H1 (cell line): ENCODE results near the gene IFNL3. TPM values are rescaled to one million over a fixed set of nuclear protein-coding genes. Genes with fewer than 3 reads are reported as not detected.
A peak's percentile ranks its signal among the peaks of the same experiment; 100 is the strongest.

Source experiments
- CTCF ChIA-PET: fragments of 300-600 bp; sonication (Branson Sonifier 250); formaldehyde crosslinking; loops from one replicate; lab custom pipeline; 2021; ENCODE audit not compliant: partially characterized antibody; lab: Charles Lee
- POLR2A ChIA-PET: fragments of 300-600 bp; sonication (Branson Sonifier 250); formaldehyde crosslinking; loops from one replicate; lab custom pipeline; 2021; ENCODE audit warnings: inconsistent platforms; ENCODE audit not compliant: partially characterized antibody; lab: Charles Lee
- DNase-seq, 2 experiments: peaks; one replicate each; pipeline versions ENCODE4 v3.0.0 to v3.0.0-alpha.2; 2010 to 2022; ENCODE audit warnings: low spot score in 2 of 2, low read depth in 1 of 2, mixed read lengths in 1 of 2
- FAIRE-seq: peaks from 2 replicates; lab custom pipeline; 2011; peaks lifted over from hg19 to GRCh38; lab: Jason Lieb, UNC
- H2AFZ ChIP-seq: 2 replicates; pipeline ENCODE4 v1.8.1; 2012; ENCODE audit warnings: low read length, inconsistent platforms
- H2AK5ac ChIP-seq: 2 replicates; pipeline ENCODE4 v1.6.1; 2013; ENCODE audit warnings: low read depth, low read length
- H2BK120ac ChIP-seq: replicated peaks from 2 replicates; pipeline ENCODE3; 2013; ENCODE audit warnings: low read depth, low read length, inconsistent platforms
- H2BK12ac ChIP-seq: 2 replicates; pipeline ENCODE4 v1.6.1; 2013; ENCODE audit warnings: low read depth, low read length
- H2BK15ac ChIP-seq: 2 replicates; pipeline ENCODE4 v1.6.1; 2013; ENCODE audit warnings: low read length
- H2BK20ac ChIP-seq: 2 replicates; pipeline ENCODE4 v1.6.1; 2013; ENCODE audit warnings: low read length
- H2BK5ac ChIP-seq: 2 replicates; pipeline ENCODE4 v1.6.1; 2013; ENCODE audit warnings: low read depth, low read length
- H3K14ac ChIP-seq: 2 replicates; pipeline ENCODE4 v1.6.1; 2013; ENCODE audit warnings: inconsistent platforms; ENCODE audit not compliant: insufficient read length
- H3K18ac ChIP-seq: 2 replicates; pipeline ENCODE4 v1.6.1; 2013; ENCODE audit warnings: low read length; ENCODE audit errors: extremely low read depth
- H3K23ac ChIP-seq: 2 replicates; pipeline ENCODE4 v1.6.1; 2013; ENCODE audit warnings: inconsistent platforms; ENCODE audit not compliant: insufficient read length
- H3K23me2 ChIP-seq: 2 replicates; pipeline ENCODE4 v1.6.1; 2013; ENCODE audit warnings: low read depth, low read length
- H3K27ac ChIP-seq: 2 replicates; pipeline ENCODE4 v1.6.1; 2011; ENCODE audit warnings: low read depth, low read length, inconsistent platforms
- H3K27me3 ChIP-seq, 4 experiments: replicated peaks in 1 of 4; 1 replicate in 1 of 4; 2 replicates in 3 of 4; pipeline versions ENCODE4 v1.6.1 to v1.8.1; 2011 to 2013; ENCODE audit warnings: low read length in 3 of 4, mild to moderate bottlenecking in 3 of 4, inconsistent platforms in 2 of 4, mixed read lengths in 2 of 4, moderate library complexity in 1 of 4; ENCODE audit not compliant: control insufficient read depth in 3 of 4, insufficient read depth in 3 of 4; ENCODE audit errors: extremely low read depth in 1 of 4
- H3K36me3 ChIP-seq, 4 experiments: 2 replicates each; pipeline versions ENCODE4 v1.6.1 to v1.8.1; 2011 to 2013; ENCODE audit warnings: mild to moderate bottlenecking in 4 of 4, low read length in 3 of 4, moderate library complexity in 2 of 4, control low read depth in 1 of 4, inconsistent platforms in 1 of 4; ENCODE audit not compliant: insufficient read depth in 4 of 4, control insufficient read depth in 2 of 4
- H3K4ac ChIP-seq: replicated peaks from 2 replicates; pipeline ENCODE3; 2013; ENCODE audit warnings: low read length, low read depth, mixed read lengths, inconsistent platforms; ENCODE audit not compliant: insufficient read length
- H3K4me1 ChIP-seq, 4 experiments: replicated peaks in 1 of 4; 1 replicate in 1 of 4; 2 replicates in 3 of 4; pipeline versions ENCODE4 v1.6.1 to v1.8.1; 2011 to 2013; ENCODE audit warnings: low read length in 3 of 4, inconsistent platforms in 2 of 4, mixed read lengths in 1 of 4; ENCODE audit not compliant: insufficient read depth in 4 of 4, control insufficient read depth in 3 of 4
- H3K4me2 ChIP-seq, 2 experiments: 2 replicates each; pipeline versions ENCODE4 v1.6.1 to v1.8.1; 2011 to 2013; ENCODE audit warnings: low read depth in 2 of 2, low read length in 2 of 2, control low read depth in 1 of 2, inconsistent platforms in 1 of 2, mild to moderate bottlenecking in 1 of 2; ENCODE audit not compliant: insufficient read depth in 1 of 2
- H3K4me3 ChIP-seq, 4 experiments: fragments of 200-600, 300-600 bp in 1 of 4; sonication (generic), shearing (Covaris generic), sonication (Bioruptor Twin) in 1 of 4; 2 replicates each; pipeline versions ENCODE4 v1.5.1 to v1.8.1; 2011 to 2016; ENCODE audit warnings: low read length in 4 of 4, low read depth in 3 of 4, control low read depth in 2 of 4, inconsistent platforms in 2 of 4, mild to moderate bottlenecking in 2 of 4, mixed read lengths in 1 of 4, moderate library complexity in 1 of 4; ENCODE audit not compliant: insufficient read depth in 2 of 4; ENCODE audit errors: extremely low read depth in 1 of 4
- H3K56ac ChIP-seq: replicated peaks from 2 replicates; pipeline ENCODE3; 2013; ENCODE audit warnings: low read depth, mild to moderate bottlenecking, mixed read lengths, low read length, inconsistent platforms; ENCODE audit not compliant: insufficient read length
- H3K79me1 ChIP-seq: 2 replicates; pipeline ENCODE4 v1.6.1; 2013; ENCODE audit warnings: low read depth, low read length, control low read depth
- H3K79me2 ChIP-seq, 2 experiments: 2 replicates each; pipeline versions ENCODE4 v1.6.1 to v1.8.1; 2012 to 2013; ENCODE audit warnings: low read length in 2 of 2, mild to moderate bottlenecking in 2 of 2, inconsistent platforms in 1 of 2; ENCODE audit not compliant: insufficient read depth in 2 of 2, control insufficient read depth in 1 of 2
- H3K9ac ChIP-seq, 4 experiments: replicated peaks in 1 of 4; 1 replicate in 1 of 4; 2 replicates in 3 of 4; pipeline versions ENCODE4 v1.6.1 to v1.8.1; 2011 to 2013; ENCODE audit warnings: low read depth in 3 of 4, low read length in 3 of 4, control low read depth in 2 of 4, mild to moderate bottlenecking in 2 of 4, moderate library complexity in 2 of 4, inconsistent platforms in 1 of 4; ENCODE audit errors: extremely low read depth in 1 of 4
- H3K9me3 ChIP-seq, 2 experiments: 2 replicates each; pipeline versions ENCODE4 v1.6.1 to v1.8.1; 2012 to 2013; ENCODE audit warnings: mild to moderate bottlenecking in 2 of 2, moderate library complexity in 2 of 2, control low read depth in 1 of 2, inconsistent platforms in 1 of 2, low read depth in 1 of 2, low read length in 1 of 2, mixed read lengths in 1 of 2; ENCODE audit not compliant: insufficient read depth in 2 of 2
- H4K20me1 ChIP-seq, 2 experiments: replicated peaks in 1 of 2; 2 replicates each; pipeline versions ENCODE3 to v1.8.1; 2011 to 2013; ENCODE audit warnings: inconsistent platforms in 2 of 2, low read length in 2 of 2, mild to moderate bottlenecking in 1 of 2; ENCODE audit not compliant: insufficient read depth in 2 of 2, control insufficient read depth in 1 of 2
- H4K5ac ChIP-seq: 2 replicates; pipeline ENCODE4 v1.6.1; 2013; ENCODE audit warnings: low read length, low read depth, mixed read lengths, inconsistent platforms; ENCODE audit not compliant: insufficient read length
- H4K8ac ChIP-seq: 2 replicates; pipeline ENCODE4 v1.8.0; 2013; ENCODE audit warnings: mild to moderate bottlenecking, moderate library complexity, low read length, inconsistent platforms; ENCODE audit not compliant: insufficient read depth; ENCODE audit errors: extremely low read depth
- H4K91ac ChIP-seq: replicated peaks from 2 replicates; pipeline ENCODE3; 2013; ENCODE audit warnings: low read length, mixed read lengths, inconsistent platforms; ENCODE audit not compliant: insufficient read length
- ATF2 ChIP-seq: IDR thresholded peaks from 2 replicates; pipeline ENCODE4 v1.6.1; 2012; ENCODE audit warnings: low read length, inconsistent platforms
- CBX8 ChIP-seq: fragments of 300-800, 300-1000 bp; sonication (generic); IDR thresholded peaks from 2 replicates; pipeline ENCODE4 v1.7.1; 2016; ENCODE audit warnings: low read depth, low read length, borderline replicate concordance
- JUN ChIP-seq: IDR thresholded peaks from 2 replicates; pipeline ENCODE4 v1.6.1; 2011; ENCODE audit warnings: low read depth, mild to moderate bottlenecking, improper control_type of control experiment, low read length
- KDM1A ChIP-seq: fragments of 200-600, 300-600 bp; sonication (generic); IDR thresholded peaks from 2 replicates; pipeline ENCODE4 v1.7.1; 2016; ENCODE audit warnings: mild to moderate bottlenecking, low read length, borderline replicate concordance
- RAD21 ChIP-seq, 2 experiments: IDR thresholded peaks in 1 of 2; conservative IDR thresholded peaks in 1 of 2; 2 replicates each; pipeline ENCODE4 v1.6.1; 2011; ENCODE audit warnings: low read depth in 2 of 2, low read length in 2 of 2, improper control_type of control experiment in 1 of 2, inconsistent platforms in 1 of 2, mild to moderate bottlenecking in 1 of 2, moderate library complexity in 1 of 2
- TAF1 ChIP-seq: IDR thresholded peaks from 2 replicates; pipeline ENCODE4 v1.6.1; 2011; ENCODE audit warnings: mild to moderate bottlenecking, low read depth, low read length
- WGBS, 2 experiments: shearing (Covaris generic) in 1 of 2; methylation state at CpG; one replicate each; pipeline versions ENCODE4 v1.1.6 to v1.1.7; 2013 to 2015; ENCODE audit warnings: low lambda C conversion rate in 2 of 2, mixed read lengths in 2 of 2, inconsistent platforms in 1 of 2, low coverage in 1 of 2, missing lambda C conversion rate in 1 of 2; ENCODE audit not compliant: insufficient replicate concordance in 2 of 2, insufficient coverage in 1 of 2, insufficient read length in 1 of 2; ENCODE audit errors: extremely low coverage in 1 of 2, missing lambda C conversion rate in 1 of 2; 5-methylcytosine and 5-hydroxymethylcytosine counted together
- polyA plus RNA-seq, 7 experiments: library from polyadenylated mRNA; depleted of rRNA in 3 of 7; stranded (reverse) in 5 of 7; unstranded in 2 of 7; fragments of >200 nt in 5 of 7; fragments of 200-250 nt in 2 of 7; gene quantifications; 1 replicate in 5 of 7; 2 replicates in 1 of 7; 4 replicates in 1 of 7; pipeline versions ENCODE4 v1.2.1 to v1.2.3, GENCODE V29; 2011 to 2013; ENCODE audit warnings: missing spikeins in 2 of 7, mixed read lengths in 2 of 7
- total RNA-seq: library from RNA; stranded (reverse); fragmentation: NEBNext Ultra II Directional; extraction: Animal tissue kit (Norgen Biotek cat#: 25700); gene quantifications from 2 replicates; pipeline ENCODE4 v1.2.1, GENCODE V29; 2021

IFNL3 gene
- total and polyA plus RNA-seq, 2 of the 8 experiments (the other 6 are each of a cell fraction or from before 2014, with no cell fraction given), result 0.11 TPM; not detected in 1

GRCh38 chr19:39238944-39239343 is 5.9 kb downstream of the IFNL3 start:
- H2BK5ac ChIP-seq, result no peak overlapping the region
- DNase-seq, result no peak
- H2BK12ac ChIP-seq, result no peak overlapping the region
- no peak overlapping the region for H3K18ac ChIP-seq
- H3K23me2 ChIP-seq, result peaks cover 2% of the 10 kb centered on the region; the same call in 1 of the 2 replicates
- H3K79me1 ChIP-seq, result no peaks in the 10 kb centered on the region
- no peak overlapping the region for H3K4ac ChIP-seq
- peaks cover 0 to 1% of the 10 kb centered on the region in 2 experiments for H4K20me1 ChIP-seq
- no peak overlapping the region for H2BK120ac ChIP-seq
- no peaks in the 10 kb centered on the region for H3K36me3 ChIP-seq
- no peaks in the 10 kb centered on the region for H3K79me2 ChIP-seq
- ChIA-PET CTCF (interaction anchor here (0.7 to 2.1 kb wide), 3 partner anchors 26 to 128 kb away, joined by 3 to 10 read pairs (median 3); no protein-coding TSS in a partner anchor), POLR2A (no interaction called here)
- H2AFZ ChIP-seq, result no peak overlapping the region
- no peak for FAIRE-seq
- no peak overlapping the region for H3K27ac ChIP-seq
- no peak overlapping the region for H3K14ac ChIP-seq
- H3K4me2 ChIP-seq, result no peak overlapping the region
- no peaks in the 10 kb centered on the region for H3K9me3 ChIP-seq
- H4K8ac ChIP-seq, result no peak overlapping the region
- H3K56ac ChIP-seq, result no peak overlapping the region
- H3K4me1 ChIP-seq, result no peaks in the 10 kb centered on the region
- H2BK15ac ChIP-seq, result no peak overlapping the region
- no peak overlapping the region for H2AK5ac ChIP-seq
- H4K5ac ChIP-seq, result no peak overlapping the region
- TF ChIP-seq RAD21 (IDR thresholded peaks at IDR 0.05 in 1 of 2, conservative IDR thresholded peaks at IDR 0.05 in 1 of 2; ENCODE audit: low read depth in 2 of 2, low read length in 2 of 2), result no peak
- no peak for TF ChIP-seq TAF1
- TF ChIP-seq KDM1A, result peak; percentile 41; the same call in 1 of the 2 replicates
- no peak for TF ChIP-seq CBX8
- TF ChIP-seq JUN, result no peak
- no peak for TF ChIP-seq ATF2
- TF ChIP-seq, all 59 proteins: peak for 1
- Histone ChIP-seq H3K27me3 (peaks cover 0 to 4% (median 1%) of the 10 kb centered on the region in 4 experiments; a peak in 2 of 7 replicates), H2BK20ac (no peak overlapping the region), H3K9ac (no peak overlapping the region), H4K91ac (no peak overlapping the region), H3K4me3 (no peak overlapping the region), H3K23ac (no peak overlapping the region)
- 82% methylated on average over 6 of the region's 6 CpGs; no CpG with 5 or more reads in 1 of the 2 experiments for WGBS, 2 experiments
